ENCODE measurements around the gene OR52D1.

OR52D1 gene

GRCh38 chr11:5489576-5490357 is 1.3 kb downstream of the OR52D1 start:
- Mint-ChIP-seq H3K27me3 (peaks cover 17% of the 10 kb centered on the region), H3K27ac (ENCODE audit: low read depth) (no peak overlapping the region), H3K4me1 (no peaks in the 10 kb centered on the region), H3K9me3 (no peaks in the 10 kb centered on the region), H3K36me3 (ENCODE audit: insufficient read depth) (no peaks in the 10 kb centered on the region), H3K4me3 (no peak overlapping the region)
- no peak for ATAC-seq (replicated peaks; ENCODE audit: extremely low read depth, poor library complexity, severe bottlenecking)
- no peak for DNase-seq (ENCODE audit: low spot score in 2 of 2)

DNA sequence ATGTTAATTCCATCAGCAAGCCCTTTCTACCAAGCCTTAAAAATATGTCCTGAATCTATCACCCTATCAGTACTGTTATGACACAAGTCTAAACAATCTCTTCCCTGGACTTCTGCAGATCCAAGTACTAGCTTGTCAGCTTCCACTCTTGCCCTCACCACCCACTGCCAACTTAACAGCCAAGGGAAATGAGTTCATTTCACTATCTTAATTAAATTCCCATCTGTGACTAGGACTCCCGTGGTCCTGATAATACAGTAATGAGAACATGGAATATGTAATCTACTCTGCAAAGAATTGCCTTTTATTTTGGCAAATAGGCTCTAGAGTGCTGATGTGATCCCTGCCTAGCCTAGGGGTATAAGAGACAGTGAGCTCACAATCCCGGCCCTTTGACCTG is 11.2 kb downstream of the OR52D1 start:
- ATAC-seq (replicated peaks; ENCODE audit: extremely low read depth, poor library complexity, severe bottlenecking) (no peak), DNase-seq (ENCODE audit: low spot score in 2 of 2) (no peak)
- no peaks in the 10 kb centered on the region for H3K9me3 Mint-ChIP-seq
- H3K36me3 Mint-ChIP-seq (ENCODE audit: insufficient read depth), result no peaks in the 10 kb centered on the region
- H3K4me1 Mint-ChIP-seq, result no peaks in the 10 kb centered on the region
- no peak overlapping the region for H3K27ac Mint-ChIP-seq (ENCODE audit: low read depth)
- peaks cover 19% of the 10 kb centered on the region for H3K27me3 Mint-ChIP-seq
- H3K4me3 Mint-ChIP-seq, result no peak overlapping the region

DNA sequence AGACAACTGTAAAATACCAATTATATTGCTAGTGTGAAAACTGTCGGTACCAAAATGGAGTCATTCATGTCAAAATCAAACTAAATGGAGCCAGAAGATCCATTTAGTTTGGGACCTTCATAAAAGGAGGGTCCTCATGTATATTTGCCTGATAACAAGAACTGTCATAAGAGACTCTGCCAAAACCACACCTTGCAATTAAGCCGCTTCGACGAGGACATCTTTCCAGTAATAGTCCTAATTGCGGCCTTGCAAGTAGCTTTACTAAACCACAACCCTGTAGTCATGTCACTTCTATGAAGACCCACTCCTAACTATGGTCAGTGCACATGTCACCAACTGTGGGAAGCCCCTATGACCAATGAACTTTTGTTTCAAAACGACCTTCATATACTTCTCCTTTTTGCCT is 11.9 kb downstream of the OR52D1 start:
- Mint-ChIP-seq H3K4me3 (no peak overlapping the region), H3K27ac (ENCODE audit: low read depth) (no peak overlapping the region), H3K9me3 (no peaks in the 10 kb centered on the region), H3K36me3 (ENCODE audit: insufficient read depth) (no peaks in the 10 kb centered on the region), H3K27me3 (peaks cover 23% of the 10 kb centered on the region), H3K4me1 (no peaks in the 10 kb centered on the region)
- ATAC-seq (replicated peaks; ENCODE audit: extremely low read depth, poor library complexity, severe bottlenecking) (no peak), DNase-seq (ENCODE audit: low spot score in 2 of 2) (no peak)

GRCh38 chr11:5504403-5504921 is 16.0 kb downstream of the OR52D1 start:
- H3K27me3 Mint-ChIP-seq, result peaks cover 23% of the 10 kb centered on the region
- no peaks in the 10 kb centered on the region for H3K4me1 Mint-ChIP-seq
- H3K4me3 Mint-ChIP-seq, result no peak overlapping the region
- DNase-seq (ENCODE audit: low spot score in 2 of 2) (no peak), ATAC-seq (replicated peaks; ENCODE audit: extremely low read depth, poor library complexity, severe bottlenecking) (no peak)
- no peak overlapping the region for H3K27ac Mint-ChIP-seq (ENCODE audit: low read depth)
- H3K9me3 Mint-ChIP-seq, result no peaks in the 10 kb centered on the region
- no peaks in the 10 kb centered on the region for H3K36me3 Mint-ChIP-seq (ENCODE audit: insufficient read depth)

DNA sequence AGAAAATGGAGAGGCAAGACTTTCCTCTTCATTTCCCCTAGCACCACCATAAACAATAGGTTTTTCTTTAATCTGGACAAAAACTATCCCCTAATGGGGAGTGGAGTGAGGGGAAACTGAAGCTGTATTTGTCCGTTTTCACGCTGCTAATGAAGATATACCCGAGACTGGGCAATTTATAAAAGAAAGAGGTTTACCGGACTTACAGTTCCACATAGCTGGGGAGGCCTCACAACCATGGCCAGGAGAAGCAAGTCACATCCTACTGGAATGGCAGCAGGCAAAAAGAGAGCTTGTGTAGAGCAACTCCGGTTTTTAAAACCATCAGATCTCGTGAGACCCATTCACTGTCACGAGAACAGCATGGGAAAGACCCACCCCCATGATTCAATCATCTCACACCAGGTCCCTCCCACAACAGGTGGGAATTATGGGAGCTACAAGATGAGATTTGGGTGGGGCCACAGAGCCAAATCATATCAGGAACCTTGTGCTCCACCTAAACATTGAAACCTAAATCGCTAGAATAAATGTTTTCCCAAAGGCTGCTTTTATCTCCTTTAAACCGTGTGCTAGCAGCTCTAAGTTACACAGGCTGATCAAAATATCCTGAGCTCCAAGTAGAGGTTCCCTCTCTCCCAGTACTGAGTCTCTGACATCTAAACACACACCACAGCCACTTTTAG is 17.0 kb downstream of the OR52D1 start:
- no peak for DNase-seq (ENCODE audit: low spot score in 2 of 2)
- Mint-ChIP-seq H3K4me1 (no peaks in the 10 kb centered on the region), H3K9me3 (no peaks in the 10 kb centered on the region), H3K27me3 (peaks cover 23% of the 10 kb centered on the region), H3K36me3 (ENCODE audit: insufficient read depth) (no peaks in the 10 kb centered on the region), H3K27ac (ENCODE audit: low read depth) (no peak overlapping the region), H3K4me3 (no peak overlapping the region)
- no peak for ATAC-seq (replicated peaks; ENCODE audit: extremely low read depth, poor library complexity, severe bottlenecking)

- no peak overlapping the region for H3K4me3 Mint-ChIP-seq
Observed at GRCh38 chr11:5507177-5507932, 18.9 kb downstream of the OR52D1 start.

GRCh38 chr11:5507933-5508305 is 19.4 kb downstream of the OR52D1 start:
- no peaks in the 10 kb centered on the region for H3K36me3 Mint-ChIP-seq (ENCODE audit: insufficient read depth)
- no peak overlapping the region for H3K4me3 Mint-ChIP-seq
- no peak overlapping the region for H3K27ac Mint-ChIP-seq (ENCODE audit: low read depth)
- H3K4me1 Mint-ChIP-seq, result no peaks in the 10 kb centered on the region
- H3K9me3 Mint-ChIP-seq, result no peaks in the 10 kb centered on the region
- ATAC-seq (replicated peaks; ENCODE audit: extremely low read depth, poor library complexity, severe bottlenecking) (no peak), DNase-seq (ENCODE audit: low spot score in 2 of 2) (no peak)
- H3K27me3 Mint-ChIP-seq, result peaks cover 9% of the 10 kb centered on the region

More at GRCh38 chr11:5507177-5507932, 18.9 kb downstream of the OR52D1 start:
- Mint-ChIP-seq H3K27ac (ENCODE audit: low read depth) (no peak overlapping the region), H3K4me1 (no peaks in the 10 kb centered on the region), H3K36me3 (ENCODE audit: insufficient read depth) (no peaks in the 10 kb centered on the region), H3K27me3 (peaks cover 13% of the 10 kb centered on the region), H3K9me3 (no peaks in the 10 kb centered on the region)
- DNase-seq (ENCODE audit: low spot score in 2 of 2) (no peak), ATAC-seq (replicated peaks; ENCODE audit: extremely low read depth, poor library complexity, severe bottlenecking) (no peak)

DNA sequence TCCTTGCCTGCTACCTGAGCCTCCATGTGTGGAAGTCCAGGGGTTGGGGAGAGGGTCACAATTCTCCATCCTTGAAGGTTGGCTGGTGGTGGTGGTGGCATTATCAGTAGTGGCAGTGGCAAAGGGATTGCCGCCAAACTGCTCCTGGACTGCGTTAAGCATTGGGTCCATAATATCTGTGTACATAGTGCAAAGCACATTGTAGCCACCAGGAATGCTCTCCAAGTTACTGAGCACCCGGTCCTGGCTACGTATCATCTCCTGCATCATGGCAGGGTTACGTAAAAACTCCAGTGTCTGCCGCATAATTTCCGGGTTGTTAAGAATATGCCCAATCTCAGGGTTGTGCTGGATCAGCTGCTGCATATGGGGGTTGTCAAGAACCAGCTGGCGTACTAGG is 20.1 kb downstream of the OR52D1 start:
- no peaks in the 10 kb centered on the region for H3K36me3 Mint-ChIP-seq (ENCODE audit: insufficient read depth)
- no peaks in the 10 kb centered on the region for H3K9me3 Mint-ChIP-seq
- H3K27me3 Mint-ChIP-seq, result peaks cover 9% of the 10 kb centered on the region
- ATAC-seq (replicated peaks; ENCODE audit: extremely low read depth, poor library complexity, severe bottlenecking), result no peak
- H3K4me1 Mint-ChIP-seq, result no peaks in the 10 kb centered on the region
- H3K4me3 Mint-ChIP-seq, result no peak overlapping the region
- H3K27ac Mint-ChIP-seq (ENCODE audit: low read depth), result no peak overlapping the region
- DNase-seq (ENCODE audit: low spot score in 2 of 2), result no peak

DNA sequence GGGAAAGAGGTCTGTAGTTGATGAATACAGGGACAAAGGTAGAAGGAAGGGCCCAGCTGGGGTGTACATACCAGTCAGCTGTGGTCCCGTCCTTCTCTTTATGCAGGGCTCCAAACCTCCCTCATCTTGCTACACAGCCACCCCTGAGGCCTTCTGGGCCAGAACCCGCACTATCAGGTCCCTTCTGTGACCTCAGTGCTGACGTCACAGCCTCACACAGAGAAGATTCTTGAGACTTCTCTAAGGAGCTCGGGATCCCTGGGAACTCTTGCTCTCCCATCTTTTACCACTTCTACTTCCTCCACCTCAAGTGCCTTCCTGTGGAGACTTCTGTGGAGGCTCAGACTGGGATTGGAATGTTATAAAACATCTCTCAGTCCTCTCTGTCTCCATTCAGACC is 21.3 kb downstream of the OR52D1 start, which contains the start of gene UBQLN3:
Gene UBQLN3 (minus strand): TSS at position 155 of the 400 bp plus-strand sequence. CDS start 399 bp downstream, outside the sequence.
- no peak for ATAC-seq (replicated peaks; ENCODE audit: extremely low read depth, poor library complexity, severe bottlenecking)
- Mint-ChIP-seq H3K27me3 (peaks cover 3% of the 10 kb centered on the region), H3K27ac (ENCODE audit: low read depth) (no peak within 1 kb of the TSS), H3K4me1 (no peaks in the 10 kb centered on the region), H3K4me3 (no peak within 1 kb of the TSS), H3K36me3 (ENCODE audit: insufficient read depth) (no peaks in the 10 kb centered on the region), H3K9me3 (no peaks in the 10 kb centered on the region)
- no peak for DNase-seq (ENCODE audit: low spot score in 2 of 2)

DNA sequence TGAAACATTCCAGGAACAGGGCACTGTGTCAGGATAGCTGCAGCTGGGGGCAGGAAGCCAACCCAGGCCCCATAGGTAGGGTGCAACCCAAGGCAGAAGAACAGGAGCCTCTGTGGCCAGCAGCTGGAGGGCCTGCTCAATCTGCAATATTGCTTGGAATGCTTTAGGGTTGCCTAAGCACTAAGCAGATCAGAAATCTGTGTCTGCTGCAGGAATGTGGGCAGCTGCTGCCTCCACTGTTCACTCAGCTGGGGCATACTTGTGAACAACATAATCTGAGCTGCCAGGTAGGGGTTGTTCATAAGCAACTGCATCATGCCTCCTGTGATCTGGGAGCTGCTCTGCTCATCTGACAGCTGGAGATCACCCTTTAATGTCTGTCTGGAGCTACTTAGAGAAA is 26.4 kb downstream of the OR52D1 start:
- H3K27me3 Mint-ChIP-seq, result no peaks in the 10 kb centered on the region
- DNase-seq (ENCODE audit: low spot score in 2 of 2), result no peak
- ATAC-seq (replicated peaks; ENCODE audit: extremely low read depth, poor library complexity, severe bottlenecking), result no peak
- H3K9me3 Mint-ChIP-seq, result no peaks in the 10 kb centered on the region
- no peak overlapping the region for H3K27ac Mint-ChIP-seq (ENCODE audit: low read depth)
- no peaks in the 10 kb centered on the region for H3K36me3 Mint-ChIP-seq (ENCODE audit: insufficient read depth)
- no peaks in the 10 kb centered on the region for H3K4me1 Mint-ChIP-seq
- H3K4me3 Mint-ChIP-seq, result no peak overlapping the region

DNA sequence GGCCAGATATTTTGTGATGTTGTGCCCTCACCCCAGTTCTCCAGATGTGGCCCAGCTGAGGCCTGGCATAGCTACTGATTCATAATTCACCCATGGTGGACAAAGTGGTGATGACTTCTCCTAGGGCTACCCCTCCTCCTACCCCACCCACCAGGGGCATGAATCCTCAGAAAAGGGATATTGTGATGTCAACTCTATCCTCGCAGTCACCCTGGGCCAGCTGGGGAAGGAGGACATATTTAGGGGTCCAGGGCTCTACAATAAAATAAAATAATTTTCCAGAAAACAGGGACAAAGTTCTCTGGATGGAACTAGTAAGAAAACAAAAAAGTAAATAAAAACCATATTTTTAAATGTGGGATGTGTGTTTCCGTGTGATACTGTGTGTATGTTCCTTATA is 28.1 kb downstream of the OR52D1 start, which contains the start of gene UBQLNL:
Gene UBQLNL (minus strand): TSS at position 101 of the 400 bp plus-strand sequence. CDS start 258 bp downstream, outside the sequence.
- no peak for ATAC-seq (replicated peaks; ENCODE audit: extremely low read depth, poor library complexity, severe bottlenecking)
- H3K27ac Mint-ChIP-seq (ENCODE audit: low read depth), result no peak within 1 kb of the TSS
- H3K27me3 Mint-ChIP-seq, result no peaks in the 10 kb centered on the region
- H3K9me3 Mint-ChIP-seq, result no peaks in the 10 kb centered on the region
- H3K4me1 Mint-ChIP-seq, result no peaks in the 10 kb centered on the region
- DNase-seq (ENCODE audit: low spot score in 2 of 2), result no peak
- H3K4me3 Mint-ChIP-seq, result no peak within 1 kb of the TSS
- H3K36me3 Mint-ChIP-seq (ENCODE audit: insufficient read depth), result no peaks in the 10 kb centered on the region

DNA sequence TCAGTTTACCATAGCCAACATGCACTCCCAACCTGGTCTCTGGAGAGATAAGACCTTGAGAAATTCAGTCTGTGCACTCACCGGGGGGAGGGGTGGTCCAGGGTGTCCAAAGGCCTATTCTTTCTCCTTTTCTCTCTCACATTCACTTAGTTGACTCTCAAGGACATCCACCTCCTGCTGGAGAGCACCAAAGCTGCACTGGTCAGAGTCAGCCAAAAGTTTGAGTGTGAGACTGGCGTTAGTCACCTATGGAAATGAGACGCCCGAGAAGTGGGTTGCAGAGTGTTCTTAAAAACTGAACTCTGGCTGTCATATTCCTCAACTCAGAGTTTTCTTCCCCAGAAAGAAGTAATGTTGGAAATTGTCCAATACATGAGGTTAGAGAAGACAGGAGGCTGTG is 33.1 kb downstream of the OR52D1 start:
- Mint-ChIP-seq H3K9me3 (no peaks in the 10 kb centered on the region), H3K27ac (ENCODE audit: low read depth) (no peak overlapping the region), H3K27me3 (peaks cover 23% of the 10 kb centered on the region), H3K4me3 (no peak overlapping the region), H3K36me3 (ENCODE audit: insufficient read depth) (no peaks in the 10 kb centered on the region), H3K4me1 (no peaks in the 10 kb centered on the region)
- DNase-seq (ENCODE audit: low spot score in 2 of 2) (no peak), ATAC-seq (replicated peaks; ENCODE audit: extremely low read depth, poor library complexity, severe bottlenecking) (no peak)
